ENCODE measurements around the gene CENPVL1.
"Not testable (repeated sequence)": the region's sequence is repeated elsewhere in the genome, so short reads cannot be mapped to it uniquely, and the experiment has no call there.

CENPVL1 gene

GRCh38 chrX:51710277-51711164, at the start of gene CENPVL1:
Gene CENPVL1, plus strand, starts transcription at chrX:51710512. Its CDS starts 0 bp downstream, at chrX:51710512.
- DNase-seq = not testable (repeated sequence)

- DNase-seq = no peak
These were observed 44.3 kb upstream of the CENPVL1 start for GRCh38 chrX:51665981-51666380.

- DNase-seq = not testable (repeated sequence)
These were observed 30.5 kb upstream of the CENPVL1 start for GRCh38 chrX:51679689-51680433.

GRCh38 chrX:51681808-51682719, 28.2 kb upstream of the CENPVL1 start:
- DNase-seq = not testable (repeated sequence)

- DNase-seq = not testable (repeated sequence)
These were observed 27.6 kb upstream of the CENPVL1 start, which contains the start of gene CENPVL2 for GRCh38 chrX:51682720-51683062. Gene CENPVL2, minus strand, starts transcription at chrX:51682831. Its CDS starts 0 bp downstream, at chrX:51682831.

- DNase-seq = no peak
These were observed 16.1 kb upstream of the CENPVL1 start for GRCh38 chrX:51694254-51694653.

GRCh38 chrX:51697397-51697796, 12.9 kb upstream of the CENPVL1 start:
- DNase-seq = no peak

- DNase-seq = not testable (repeated sequence)
These were observed 2.8 kb downstream of the CENPVL1 start for GRCh38 chrX:51712943-51713647.

GRCh38 chrX:51728202-51728601, 17.9 kb downstream of the CENPVL1 start:
- no peak for DNase-seq

- DNase-seq = no peak
These were observed 26.8 kb downstream of the CENPVL1 start for GRCh38 chrX:51737091-51737490.

- DNase-seq = no peak
These were observed 32.3 kb downstream of the CENPVL1 start for GRCh38 chrX:51742586-51742985.

GRCh38 chrX:51743179-51743957, 33.1 kb downstream of the CENPVL1 start, which contains the start of gene GSPT2:
Gene GSPT2, plus strand, starts transcription at chrX:51743442. Its CDS starts 185 bp downstream, at chrX:51743627.
- DNase-seq = peak in 57 of 58 donors; percentile 1 to 80 (median 44)

GRCh38 chrX:51747671-51748070, 37.4 kb downstream of the CENPVL1 start:
- DNase-seq = no peak

- DNase-seq = peak in 30 of 58 donors; percentile 0 to 64 (median 4)
These were observed 48.9 kb downstream of the CENPVL1 start for GRCh38 chrX:51759055-51759839.

- no peak for DNase-seq
These were observed 50.3 kb downstream of the CENPVL1 start for GRCh38 chrX:51760657-51761056.
